ENCODE results near the gene NDUFC2. TPM values are rescaled to one million over a fixed set of nuclear protein-coding genes. Genes with fewer than 3 reads are reported as not detected.

NDUFC2 gene
- total and polyA plus RNA-seq, 2 of the 13 experiments (the other 11 are each of a cell fraction or from before 2014, with no cell fraction given), result 256 to 363 TPM

DNA sequence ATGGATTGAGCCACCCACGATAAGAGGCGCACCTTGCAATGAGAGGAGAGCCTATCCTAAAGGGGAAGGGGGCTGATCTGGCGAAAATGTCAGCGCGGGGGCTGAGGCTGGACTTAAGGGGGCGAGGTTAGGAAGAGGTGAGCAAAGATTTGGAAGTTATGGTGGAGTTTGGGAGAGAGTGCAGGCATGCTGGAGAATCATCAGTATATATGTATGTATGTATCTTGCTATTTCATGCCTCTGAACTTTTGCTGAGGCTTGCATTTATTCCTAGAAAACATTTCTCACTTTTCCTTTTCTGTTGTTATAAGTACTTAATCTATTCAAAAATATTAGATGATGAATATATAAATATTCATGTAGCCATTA, 33.2 kb downstream of the NDUFC2 start (continued):
- no peak for TF ChIP-seq POLR2G (IDR thresholded peaks at IDR 0.05; ENCODE audit: low read depth, low read length)
- 0 out of 2 replicates have a peak, but pooled peaks have one; percentile 26 for TF ChIP-seq ZSCAN29 (CRISPR knock-in tag; conservative IDR thresholded peaks at IDR 0.05)
- TF ChIP-seq KAT8 (CRISPR knock-in tag; IDR thresholded peaks at IDR 0.05), result peak; percentile 3; the same call in 1 of the 2 replicates
- no peak for TF ChIP-seq ZNF160 (CRISPR knock-in tag; IDR thresholded peaks at IDR 0.05)
- no peak for TF ChIP-seq GTF3A (CRISPR knock-in tag; conservative IDR thresholded peaks at IDR 0.05)
- 0 out of 2 replicates have a peak, but pooled peaks have one; percentile 14 for TF ChIP-seq PBX2 (CRISPR knock-in tag; IDR thresholded peaks at IDR 0.05)
- no peak for TF ChIP-seq ZNF776 (CRISPR knock-in tag; IDR thresholded peaks at IDR 0.05)
- TF ChIP-seq ZNF329 (CRISPR knock-in tag; IDR thresholded peaks at IDR 0.05; ENCODE audit: low read depth), result no peak
- TF ChIP-seq FOSL2 (CRISPR knock-in tag; IDR thresholded peaks at IDR 0.05), result no peak
- TF ChIP-seq MAFF (IDR thresholded peaks at IDR 0.05; ENCODE audit: low read depth, low read length), result peak; percentile 54; the same call in 1 of the 2 replicates
- no peak for TF ChIP-seq TERF1 (CRISPR knock-in tag; IDR thresholded peaks at IDR 0.05)
- TF ChIP-seq DNMT1 (CRISPR knock-in tag; IDR thresholded peaks at IDR 0.05), result 0 out of 2 replicates have a peak, but pooled peaks have one; percentile 1
- TF ChIP-seq SIX4 (CRISPR knock-in tag; IDR thresholded peaks at IDR 0.05), result no peak
- no peak for TF ChIP-seq ZNF136 (CRISPR knock-in tag; IDR thresholded peaks at IDR 0.05; ENCODE audit: low read depth)
- no peak for TF ChIP-seq ZNF749 (CRISPR knock-in tag; IDR thresholded peaks at IDR 0.05; ENCODE audit: borderline replicate concordance)
- TF ChIP-seq, protein P1, sequence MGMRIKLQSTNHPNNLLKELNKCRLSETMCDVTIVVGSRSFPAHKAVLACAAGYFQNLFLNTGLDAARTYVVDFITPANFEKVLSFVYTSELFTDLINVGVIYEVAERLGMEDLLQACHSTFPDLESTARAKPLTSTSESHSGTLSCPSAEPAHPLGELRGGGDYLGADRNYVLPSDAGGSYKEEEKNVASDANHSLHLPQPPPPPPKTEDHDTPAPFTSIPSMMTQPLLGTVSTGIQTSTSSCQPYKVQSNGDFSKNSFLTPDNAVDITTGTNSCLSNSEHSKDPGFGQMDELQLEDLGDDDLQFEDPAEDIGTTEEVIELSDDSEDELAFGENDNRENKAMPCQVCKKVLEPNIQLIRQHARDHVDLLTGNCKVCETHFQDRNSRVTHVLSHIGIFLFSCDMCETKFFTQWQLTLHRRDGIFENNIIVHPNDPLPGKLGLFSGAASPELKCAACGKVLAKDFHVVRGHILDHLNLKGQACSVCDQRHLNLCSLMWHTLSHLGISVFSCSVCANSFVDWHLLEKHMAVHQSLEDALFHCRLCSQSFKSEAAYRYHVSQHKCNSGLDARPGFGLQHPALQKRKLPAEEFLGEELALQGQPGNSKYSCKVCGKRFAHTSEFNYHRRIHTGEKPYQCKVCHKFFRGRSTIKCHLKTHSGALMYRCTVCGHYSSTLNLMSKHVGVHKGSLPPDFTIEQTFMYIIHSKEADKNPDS (CRISPR knock-in tag; IDR thresholded peaks at IDR 0.05), result no peak
- no peak for TF ChIP-seq ZNF724P (CRISPR knock-in tag; IDR thresholded peaks at IDR 0.05; ENCODE audit: borderline replicate concordance)
- no peak for TF ChIP-seq E2F5 (CRISPR knock-in tag; conservative IDR thresholded peaks at IDR 0.05)
- TF ChIP-seq MIER3 (CRISPR knock-in tag; IDR thresholded peaks at IDR 0.05; ENCODE audit: borderline replicate concordance), result no peak
- no peak for TF ChIP-seq GABPB1 (CRISPR knock-in tag; IDR thresholded peaks at IDR 0.05)
- TF ChIP-seq, protein P2, sequence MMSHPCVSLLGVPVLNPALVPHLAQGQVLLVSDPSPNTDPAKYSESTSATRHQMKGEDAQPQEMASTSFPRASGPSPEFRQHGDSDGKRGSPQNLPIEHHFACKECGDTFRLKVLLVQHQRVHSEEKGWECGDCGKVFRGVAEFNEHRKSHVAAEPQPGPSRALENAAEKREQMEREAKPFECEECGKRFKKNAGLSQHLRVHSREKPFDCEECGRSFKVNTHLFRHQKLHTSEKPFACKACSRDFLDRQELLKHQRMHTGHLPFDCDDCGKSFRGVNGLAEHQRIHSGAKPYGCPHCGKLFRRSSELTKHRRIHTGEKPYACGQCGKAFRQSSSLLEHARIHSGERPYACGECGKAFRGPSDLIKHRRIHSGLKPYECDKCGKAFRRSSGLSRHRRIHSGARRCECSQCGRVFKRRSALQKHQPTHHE (CRISPR knock-in tag; IDR thresholded peaks at IDR 0.05; ENCODE audit: borderline replicate concordance), result 0 out of 2 replicates have a peak, but pooled peaks have one; percentile 13
- no peak for TF ChIP-seq KDM3A (CRISPR knock-in tag; IDR thresholded peaks at IDR 0.05; ENCODE audit: low read depth)
